ENCODE results near the gene ASTN2. TPM values are rescaled to one million over a fixed set of nuclear protein-coding genes. Genes with fewer than 3 reads are reported as not detected.

The ASTN2 gene
- total RNA-seq, 1 donor from 2014 or later = 15.9 TPM

- Mint-ChIP-seq H3K9me3 (no peaks in the 10 kb centered on the region), H3K27me3 (no peaks in the 10 kb centered on the region), H3K4me3 (no peak overlapping the region), H3K36me3 (no peaks in the 10 kb centered on the region), H3K4me1 (ENCODE audit: unreplicated experiment) (no peaks in the 10 kb centered on the region), H3K27ac (no peak overlapping the region)
- TF ChIP-seq, protein P1, sequence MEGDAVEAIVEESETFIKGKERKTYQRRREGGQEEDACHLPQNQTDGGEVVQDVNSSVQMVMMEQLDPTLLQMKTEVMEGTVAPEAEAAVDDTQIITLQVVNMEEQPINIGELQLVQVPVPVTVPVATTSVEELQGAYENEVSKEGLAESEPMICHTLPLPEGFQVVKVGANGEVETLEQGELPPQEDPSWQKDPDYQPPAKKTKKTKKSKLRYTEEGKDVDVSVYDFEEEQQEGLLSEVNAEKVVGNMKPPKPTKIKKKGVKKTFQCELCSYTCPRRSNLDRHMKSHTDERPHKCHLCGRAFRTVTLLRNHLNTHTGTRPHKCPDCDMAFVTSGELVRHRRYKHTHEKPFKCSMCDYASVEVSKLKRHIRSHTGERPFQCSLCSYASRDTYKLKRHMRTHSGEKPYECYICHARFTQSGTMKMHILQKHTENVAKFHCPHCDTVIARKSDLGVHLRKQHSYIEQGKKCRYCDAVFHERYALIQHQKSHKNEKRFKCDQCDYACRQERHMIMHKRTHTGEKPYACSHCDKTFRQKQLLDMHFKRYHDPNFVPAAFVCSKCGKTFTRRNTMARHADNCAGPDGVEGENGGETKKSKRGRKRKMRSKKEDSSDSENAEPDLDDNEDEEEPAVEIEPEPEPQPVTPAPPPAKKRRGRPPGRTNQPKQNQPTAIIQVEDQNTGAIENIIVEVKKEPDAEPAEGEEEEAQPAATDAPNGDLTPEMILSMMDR (conservative IDR thresholded peaks at IDR 0.05) = no peak
- no peak for DNase-seq (ENCODE audit: extremely low spot score, unreplicated experiment)
These were observed 100.9 kb downstream of the ASTN2 start for GRCh38 chr9:117313989-117314388.

DNA sequence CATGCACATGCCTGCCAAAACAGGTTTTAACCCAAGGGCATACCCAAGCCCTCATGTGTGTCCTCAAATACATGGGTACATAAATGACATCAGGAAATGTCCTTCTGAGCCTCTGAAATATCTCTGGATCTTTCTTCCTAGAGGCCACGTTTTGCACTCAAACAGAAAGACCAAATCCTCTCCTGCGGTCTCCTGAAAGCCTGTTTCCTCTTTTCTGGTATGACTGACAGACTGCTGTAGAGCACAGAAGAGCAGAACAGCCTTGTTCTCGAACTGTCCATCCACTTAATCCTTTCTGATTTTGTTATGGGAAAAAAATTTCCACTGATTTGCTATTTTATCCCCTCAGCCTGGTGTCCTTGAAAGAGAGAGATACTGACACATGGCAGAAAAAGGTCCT lies 107.2 kb downstream of the ASTN2 start:
- no peak overlapping the region for H3K27ac Mint-ChIP-seq
- peaks cover 3% of the 10 kb centered on the region for H3K27me3 Mint-ChIP-seq
- H3K36me3 Mint-ChIP-seq = no peaks in the 10 kb centered on the region
- H3K9me3 Mint-ChIP-seq = no peaks in the 10 kb centered on the region
- H3K4me3 Mint-ChIP-seq = no peak overlapping the region
- peaks cover 11% of the 10 kb centered on the region for H3K4me1 Mint-ChIP-seq (ENCODE audit: unreplicated experiment)
- DNase-seq (ENCODE audit: extremely low spot score, unreplicated experiment) = no peak
- TF ChIP-seq, protein P1 (conservative IDR thresholded peaks at IDR 0.05) = no peak

GRCh38 chr9:117306032-117306431 lies 108.8 kb downstream of the ASTN2 start:
- TF ChIP-seq, protein P1 (conservative IDR thresholded peaks at IDR 0.05) = no peak
- no peaks in the 10 kb centered on the region for H3K36me3 Mint-ChIP-seq
- H3K9me3 Mint-ChIP-seq = no peaks in the 10 kb centered on the region
- H3K27me3 Mint-ChIP-seq = peaks cover 3% of the 10 kb centered on the region
- H3K4me1 Mint-ChIP-seq (ENCODE audit: unreplicated experiment) = peaks cover 11% of the 10 kb centered on the region
- H3K27ac Mint-ChIP-seq = no peak overlapping the region
- no peak for DNase-seq (ENCODE audit: extremely low spot score, unreplicated experiment)
- H3K4me3 Mint-ChIP-seq = no peak overlapping the region

- no peaks in the 10 kb centered on the region for H3K9me3 Mint-ChIP-seq
These were observed 109.4 kb downstream of the ASTN2 start for GRCh38 chr9:117305454-117305853.

DNA sequence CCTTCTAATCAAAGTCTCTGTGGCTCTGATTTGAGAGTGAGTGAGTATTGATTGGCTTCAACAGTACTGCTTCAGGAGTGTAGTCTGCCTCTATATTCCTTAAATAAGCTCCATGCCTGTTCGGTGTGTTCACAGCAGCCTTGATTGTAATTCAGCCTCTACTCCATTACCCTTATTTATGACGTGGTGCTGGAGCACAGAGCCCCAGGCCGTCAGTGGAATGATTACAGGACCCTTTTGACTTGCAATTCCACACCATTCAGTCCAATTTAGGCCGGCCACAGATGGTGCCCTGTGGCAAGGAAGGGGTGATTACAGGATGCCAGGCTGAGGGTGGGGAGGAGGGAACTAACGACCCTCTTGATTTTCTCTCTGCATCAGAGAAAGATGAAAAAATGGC lies 110.3 kb downstream of the ASTN2 start:
- no peaks in the 10 kb centered on the region for H3K9me3 Mint-ChIP-seq
- TF ChIP-seq, protein P1 (conservative IDR thresholded peaks at IDR 0.05) = no peak
- H3K4me3 Mint-ChIP-seq = no peak overlapping the region
- no peak overlapping the region for H3K27ac Mint-ChIP-seq
- no peak for DNase-seq (ENCODE audit: extremely low spot score, unreplicated experiment)
- H3K4me1 Mint-ChIP-seq (ENCODE audit: unreplicated experiment) = peaks cover 11% of the 10 kb centered on the region
- H3K36me3 Mint-ChIP-seq = no peaks in the 10 kb centered on the region
- peaks cover 3% of the 10 kb centered on the region for H3K27me3 Mint-ChIP-seq

More at GRCh38 chr9:117305454-117305853, 109.4 kb downstream of the ASTN2 start:
- no peak overlapping the region for H3K27ac Mint-ChIP-seq
- no peak overlapping the region for H3K4me3 Mint-ChIP-seq
- H3K36me3 Mint-ChIP-seq = no peaks in the 10 kb centered on the region
- peaks cover 11% of the 10 kb centered on the region for H3K4me1 Mint-ChIP-seq (ENCODE audit: unreplicated experiment)
- DNase-seq (ENCODE audit: extremely low spot score, unreplicated experiment) = no peak
- peaks cover 3% of the 10 kb centered on the region for H3K27me3 Mint-ChIP-seq
- TF ChIP-seq, protein P1 (conservative IDR thresholded peaks at IDR 0.05) = no peak
